DMS 273 (cell line): ENCODE measurements around the gene GTPBP2.
"Not testable (repeated sequence)": the region's sequence is repeated elsewhere in the genome, so short reads cannot be mapped to it uniquely, and the experiment has no call there.

Experiments used
- DNase-seq: peaks from one replicate; lab custom pipeline; 2025; ENCODE audit not compliant: unreplicated experiment; lab: John Stamatoyannopoulos, UW

Gene GTPBP2

DNA sequence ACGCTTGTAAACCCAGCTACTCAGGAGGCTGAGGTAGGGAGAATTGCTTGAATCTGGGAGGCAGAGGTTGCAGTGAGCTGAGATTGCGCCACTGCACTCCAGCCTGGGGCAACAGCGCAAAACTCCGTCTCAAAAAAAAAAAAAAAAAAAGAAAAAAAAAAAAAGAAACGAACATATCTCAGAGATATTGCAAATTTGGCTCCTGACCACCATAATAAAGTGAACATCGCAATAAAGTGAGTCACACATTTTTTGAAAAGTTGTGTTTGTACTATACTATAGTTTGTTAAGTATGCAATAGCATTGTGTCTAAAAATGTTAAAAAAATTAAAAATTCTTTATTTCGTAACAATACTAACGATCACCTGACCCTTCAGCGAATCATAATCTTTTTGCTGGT, 29.1 kb upstream of the GTPBP2 start:
- no peak for DNase-seq

DNA sequence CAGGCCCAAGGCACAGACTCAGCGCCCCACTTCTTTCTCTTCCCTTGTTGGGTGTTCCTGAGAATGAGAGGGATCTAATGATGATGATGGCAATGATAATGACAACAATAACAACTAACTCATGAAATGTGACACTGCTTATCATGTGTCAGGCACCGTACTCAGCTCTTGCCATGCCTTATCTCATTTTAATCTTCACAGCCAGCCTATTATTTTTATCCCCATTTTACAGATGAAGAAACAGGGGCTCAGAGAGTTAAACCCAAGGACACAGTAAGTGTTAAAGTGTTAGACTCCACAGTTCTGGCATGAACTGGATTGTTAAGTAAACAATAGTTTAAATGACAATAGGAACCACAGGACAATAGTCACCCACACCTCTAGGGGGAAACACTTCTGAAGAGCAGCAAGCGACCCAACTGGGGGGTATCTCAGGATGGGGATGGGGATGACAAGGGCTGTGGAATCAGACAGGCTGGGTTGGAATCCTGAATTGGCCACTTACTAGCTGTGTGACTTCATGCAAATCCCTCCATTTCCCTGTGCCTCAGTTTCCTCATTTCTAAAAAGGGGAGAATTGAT, 28.2 kb upstream of the GTPBP2 start:
- DNase-seq = no peak

DNA sequence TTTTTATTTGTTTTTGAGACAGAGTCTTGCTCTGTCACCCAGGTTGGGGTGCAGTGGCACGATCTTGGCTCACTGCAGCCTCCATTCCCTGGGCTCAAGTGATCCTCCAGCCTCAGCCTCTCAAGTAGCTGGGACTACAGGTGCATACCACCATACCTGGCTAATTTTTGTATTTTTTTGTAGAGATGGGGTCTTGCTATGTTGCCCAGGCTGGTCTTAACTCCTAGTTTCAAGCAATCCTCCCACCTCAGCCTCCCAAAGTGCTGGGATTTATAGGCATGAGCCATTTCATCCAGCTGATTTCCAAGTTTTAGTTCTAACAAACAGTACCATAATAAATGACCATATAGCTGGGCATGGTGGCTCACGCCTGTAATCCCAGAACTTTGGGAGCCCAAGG, 23.8 kb upstream of the GTPBP2 start:
- DNase-seq = not testable (repeated sequence)

DNA sequence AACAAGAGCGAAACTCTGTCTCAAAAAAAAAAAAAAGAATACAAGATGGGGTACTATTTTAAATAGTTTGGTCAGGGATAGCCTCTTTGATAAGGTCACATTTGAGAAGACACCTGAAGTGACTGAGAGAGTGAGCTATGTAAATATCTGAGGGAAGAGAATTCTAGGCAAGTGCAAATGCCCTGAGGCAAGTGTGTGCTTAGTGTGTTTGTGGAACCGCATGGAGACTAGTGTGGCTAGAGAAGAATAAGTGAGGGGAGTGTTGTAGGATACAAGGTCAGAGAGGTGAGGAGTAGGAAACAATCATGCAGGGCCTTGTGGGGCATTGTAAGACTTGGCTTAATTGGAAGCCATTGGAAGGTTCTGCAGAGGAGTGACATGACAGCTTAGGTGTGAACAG, 19.2 kb upstream of the GTPBP2 start:
- DNase-seq = no peak

DNA sequence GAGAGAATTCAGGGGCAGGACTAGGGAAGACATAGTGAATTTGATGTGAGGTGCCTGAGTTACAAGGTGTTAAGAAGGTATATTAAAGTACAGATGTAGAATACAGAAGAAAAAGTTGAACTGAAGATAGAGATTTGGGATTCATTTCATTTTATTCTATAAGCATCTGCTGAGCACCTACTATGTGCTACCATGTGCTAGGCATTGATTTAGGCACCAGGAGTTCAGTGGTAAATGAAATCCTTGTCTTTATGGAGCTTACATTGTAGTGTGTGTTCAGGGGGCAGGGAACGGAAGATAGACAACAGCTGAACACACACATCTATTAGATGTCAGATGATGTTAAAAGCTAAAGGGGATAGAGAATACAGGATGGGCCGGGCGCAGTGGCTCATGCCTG, 18.5 kb upstream of the GTPBP2 start:
- DNase-seq = no peak

DNA sequence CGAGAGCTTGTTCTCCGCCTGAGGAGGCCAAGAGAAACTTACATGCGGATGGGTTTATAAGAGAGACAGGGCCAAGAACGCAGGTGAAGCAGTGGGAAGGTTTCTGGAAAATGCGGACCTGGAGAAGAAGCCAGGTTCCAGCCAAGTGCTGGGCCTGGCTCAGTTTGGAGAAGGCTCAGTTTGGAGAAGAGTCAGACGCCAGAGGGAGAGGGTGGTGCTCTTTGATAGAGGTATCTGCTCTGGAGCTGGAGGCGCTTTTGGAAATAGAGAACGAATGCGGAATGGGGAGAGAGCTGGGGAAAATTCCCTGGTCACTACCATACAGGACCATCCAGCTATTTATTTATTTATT, 16.5 kb upstream of the GTPBP2 start:
- no peak for DNase-seq

DNA sequence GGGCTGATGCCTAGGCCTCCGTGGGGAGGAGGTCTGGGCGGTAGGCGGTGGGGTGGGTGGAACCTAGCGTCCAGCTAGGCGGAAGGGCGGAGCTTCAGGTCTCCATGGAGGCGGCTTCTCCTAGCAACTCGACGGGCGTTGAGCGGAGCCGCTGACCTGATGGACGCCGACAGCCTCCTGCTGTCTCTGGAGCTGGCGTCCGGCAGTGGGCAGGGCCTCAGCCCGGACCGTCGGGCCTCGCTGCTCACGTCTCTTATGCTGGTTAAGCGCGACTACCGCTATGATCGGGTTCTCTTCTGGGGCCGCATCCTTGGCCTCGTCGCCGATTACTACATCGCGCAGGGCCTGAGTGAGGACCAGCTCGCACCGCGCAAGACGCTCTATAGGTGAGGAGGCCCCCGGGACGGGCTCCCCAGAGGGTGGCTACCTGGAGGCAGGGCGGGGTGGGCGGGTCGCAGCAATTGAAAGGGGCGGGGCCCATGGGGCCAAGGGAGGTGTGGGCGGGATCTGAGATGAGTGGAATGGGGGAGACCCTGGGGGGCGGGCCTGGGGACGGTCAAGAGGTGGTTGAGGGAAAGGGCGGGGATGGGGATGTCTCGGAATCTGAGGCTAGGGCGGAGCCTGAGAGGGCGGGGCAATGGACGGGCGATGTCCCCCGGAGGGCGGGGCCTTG, 16.0 kb upstream of the GTPBP2 start, which contains the start of gene RSPH9:
Gene RSPH9 (plus strand): TSS at position 97 of the 673 bp plus-strand sequence. CDS start 63 bp downstream, at position 160.
- DNase-seq = no peak

DNA sequence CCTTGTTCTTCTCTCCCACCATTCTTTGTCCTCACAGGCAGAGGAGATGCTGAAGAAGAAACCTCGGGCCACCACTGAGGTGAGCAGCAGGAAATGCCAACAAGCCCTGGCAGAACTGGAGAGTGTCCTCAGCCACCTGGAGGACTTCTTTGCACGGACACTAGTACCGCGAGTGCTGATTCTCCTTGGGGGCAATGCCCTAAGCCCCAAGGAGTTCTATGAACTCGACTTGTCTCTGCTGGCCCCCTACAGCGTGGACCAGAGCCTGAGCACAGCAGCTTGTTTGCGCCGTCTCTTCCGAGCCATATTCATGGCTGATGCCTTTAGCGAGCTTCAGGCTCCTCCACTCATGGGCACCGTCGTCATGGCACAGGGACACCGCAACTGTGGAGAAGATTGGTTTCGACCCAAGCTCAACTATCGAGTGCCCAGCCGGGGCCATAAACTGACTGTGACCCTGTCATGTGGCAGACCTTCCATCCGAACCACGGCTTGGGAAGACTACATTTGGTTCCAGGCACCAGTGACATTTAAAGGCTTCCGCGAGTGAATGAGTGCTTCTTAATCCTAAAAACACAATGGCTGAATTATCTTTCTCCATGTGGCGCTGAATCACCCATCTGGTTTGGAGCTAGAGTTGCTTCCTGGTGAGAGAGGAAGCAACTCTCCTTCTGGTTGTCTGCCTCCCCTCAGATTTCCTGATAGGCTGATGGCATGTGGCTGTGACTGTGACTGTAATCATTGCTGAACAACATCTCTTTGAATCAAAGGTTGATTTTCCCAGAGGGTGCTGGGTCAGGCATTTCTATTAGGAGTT, 11.1 kb upstream of the GTPBP2 start:
- DNase-seq = no peak

DNA sequence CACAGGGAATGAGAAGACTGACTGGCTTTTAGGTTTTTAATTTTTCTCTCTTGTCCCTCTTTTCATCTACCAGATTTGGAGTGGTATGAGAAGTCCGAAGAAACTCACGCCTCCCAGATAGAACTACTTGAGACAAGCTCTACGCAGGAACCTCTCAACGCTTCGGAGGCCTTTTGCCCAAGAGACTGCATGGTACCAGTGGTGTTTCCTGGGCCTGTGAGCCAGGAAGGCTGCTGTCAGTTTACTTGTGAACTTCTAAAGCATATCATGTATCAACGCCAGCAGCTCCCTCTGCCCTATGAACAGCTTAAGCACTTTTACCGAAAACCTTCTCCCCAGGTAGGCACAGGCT, 7.2 kb upstream of the GTPBP2 start:
- peak; percentile 60 for DNase-seq

DNA sequence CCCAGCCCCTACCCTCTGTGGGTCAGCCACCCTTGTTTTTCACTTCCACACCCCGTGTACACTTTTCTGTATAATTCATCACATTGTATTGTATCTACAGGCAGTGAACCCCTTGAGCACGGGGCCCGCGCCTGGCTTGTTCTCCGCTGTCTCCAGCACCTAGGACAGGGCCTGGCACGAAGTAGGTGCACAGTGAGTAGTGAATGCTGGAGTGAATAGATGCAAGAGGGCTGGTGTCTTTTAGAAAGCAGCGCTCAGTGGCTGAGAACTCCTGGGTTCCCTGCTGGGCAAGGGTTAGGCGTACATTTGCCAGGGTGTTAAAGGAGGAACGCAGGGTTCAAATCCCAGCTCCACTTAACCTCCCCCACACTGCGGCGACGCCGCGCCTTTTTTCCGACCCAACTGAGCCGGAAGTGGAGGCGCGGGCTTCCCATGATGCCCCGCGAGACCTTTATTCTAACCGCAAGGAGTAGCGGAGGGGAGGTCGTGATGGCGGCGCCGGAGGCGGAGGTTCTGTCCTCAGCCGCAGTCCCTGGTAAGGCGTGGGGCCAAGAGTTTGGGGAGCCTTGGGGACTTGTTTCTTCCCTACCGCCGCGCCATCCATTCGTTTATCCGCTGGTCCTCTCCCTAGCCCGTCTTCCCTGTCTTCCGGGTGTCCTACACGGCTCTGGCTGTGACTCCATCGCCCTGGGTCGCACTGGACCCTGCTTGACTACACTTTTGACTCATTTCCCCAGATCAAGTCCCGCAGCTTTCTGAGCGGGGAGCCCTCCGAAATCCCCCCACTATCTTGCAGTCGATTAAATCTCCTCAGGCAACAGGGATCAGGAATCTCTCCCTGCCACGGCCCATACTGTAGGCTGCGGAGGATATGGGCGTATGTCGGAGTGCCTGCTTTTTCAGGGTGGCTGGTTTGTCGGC, 6.6 kb upstream of the GTPBP2 start, which contains the start of gene MAD2L1BP:
Gene MAD2L1BP (plus strand): TSS at position 454 of the 921 bp plus-strand sequence. CDS start 36 bp downstream, at position 490.
- DNase-seq = peak; percentile 95

DNA sequence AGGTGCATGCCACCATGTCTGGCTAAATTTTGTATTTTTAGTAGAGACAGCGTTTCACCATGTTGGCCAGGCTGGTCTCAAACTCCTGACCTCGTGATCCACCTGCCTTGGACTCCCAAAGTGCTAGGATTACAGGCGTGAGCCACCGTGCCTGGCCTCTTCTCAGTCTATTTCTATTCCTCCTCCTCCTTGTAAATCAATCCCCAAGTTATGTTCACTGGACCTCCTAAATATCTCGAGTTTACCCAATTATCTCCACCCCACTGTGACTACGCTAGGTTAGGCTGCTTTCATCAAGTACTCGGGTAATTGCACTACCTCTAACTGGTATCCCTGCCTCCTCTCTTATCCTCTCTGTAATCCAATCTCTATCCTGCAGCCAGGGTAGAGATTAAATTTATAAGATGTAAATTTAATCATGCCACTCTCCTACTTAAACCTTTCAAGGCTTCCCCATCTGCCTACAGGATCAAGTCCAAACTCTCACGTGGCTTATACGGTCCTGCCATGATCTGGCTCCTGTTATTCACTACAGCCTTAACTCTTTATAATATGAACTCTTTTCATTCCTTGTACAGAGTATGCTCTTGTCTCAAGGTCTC, 5.7 kb upstream of the GTPBP2 start:
- peak; percentile 93 for DNase-seq

DNA sequence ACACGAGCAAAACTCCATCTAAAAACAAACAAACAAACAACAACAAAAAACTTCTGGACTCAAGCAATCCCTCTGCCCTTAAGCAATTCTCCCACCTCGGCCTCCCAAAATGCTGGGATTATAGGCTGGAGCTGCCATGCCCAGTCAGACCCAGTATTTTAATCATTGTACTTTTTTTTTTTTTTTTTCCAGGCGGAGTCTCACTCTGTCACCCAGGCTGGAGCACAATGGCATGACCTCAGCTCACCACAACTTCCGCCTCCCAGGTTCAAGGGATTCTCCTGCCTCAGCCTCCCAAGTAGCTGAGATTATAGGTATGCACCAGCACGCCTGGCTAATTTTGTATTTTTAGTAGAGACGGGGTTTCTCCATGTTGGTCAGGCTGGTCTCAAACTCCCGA, 3.9 kb upstream of the GTPBP2 start:
- DNase-seq = not testable (repeated sequence)

DNA sequence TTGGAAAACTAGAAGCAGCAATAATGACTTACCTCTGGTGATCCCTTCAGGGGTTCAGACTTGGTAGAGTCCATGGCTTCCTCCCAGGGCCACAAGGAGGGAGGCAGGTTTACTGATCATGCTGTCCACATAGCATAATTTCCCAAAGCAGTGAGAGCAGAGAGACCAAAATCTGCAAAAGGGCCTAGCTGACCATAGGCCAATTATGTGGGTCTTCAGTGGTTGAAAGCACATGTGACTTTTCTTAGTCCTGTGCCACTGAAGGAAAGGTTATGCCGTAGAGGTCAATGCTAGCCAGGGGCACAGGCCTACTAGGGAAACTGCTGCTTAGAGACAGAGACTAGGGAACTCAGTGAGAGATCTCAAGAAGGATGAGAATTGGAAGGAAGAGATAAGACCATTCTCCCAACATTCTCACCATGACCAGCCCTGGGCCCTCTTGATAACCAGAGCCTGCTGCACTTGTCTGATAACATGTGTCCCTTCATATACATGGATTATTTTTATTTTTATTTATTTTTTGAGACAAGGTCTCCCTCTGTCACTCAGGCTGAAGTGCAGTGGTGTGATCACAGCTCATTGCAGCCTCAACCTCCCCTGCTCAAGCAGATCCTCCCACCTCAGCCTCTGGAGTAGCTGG, 2.0 kb upstream of the GTPBP2 start:
- no peak for DNase-seq

DNA sequence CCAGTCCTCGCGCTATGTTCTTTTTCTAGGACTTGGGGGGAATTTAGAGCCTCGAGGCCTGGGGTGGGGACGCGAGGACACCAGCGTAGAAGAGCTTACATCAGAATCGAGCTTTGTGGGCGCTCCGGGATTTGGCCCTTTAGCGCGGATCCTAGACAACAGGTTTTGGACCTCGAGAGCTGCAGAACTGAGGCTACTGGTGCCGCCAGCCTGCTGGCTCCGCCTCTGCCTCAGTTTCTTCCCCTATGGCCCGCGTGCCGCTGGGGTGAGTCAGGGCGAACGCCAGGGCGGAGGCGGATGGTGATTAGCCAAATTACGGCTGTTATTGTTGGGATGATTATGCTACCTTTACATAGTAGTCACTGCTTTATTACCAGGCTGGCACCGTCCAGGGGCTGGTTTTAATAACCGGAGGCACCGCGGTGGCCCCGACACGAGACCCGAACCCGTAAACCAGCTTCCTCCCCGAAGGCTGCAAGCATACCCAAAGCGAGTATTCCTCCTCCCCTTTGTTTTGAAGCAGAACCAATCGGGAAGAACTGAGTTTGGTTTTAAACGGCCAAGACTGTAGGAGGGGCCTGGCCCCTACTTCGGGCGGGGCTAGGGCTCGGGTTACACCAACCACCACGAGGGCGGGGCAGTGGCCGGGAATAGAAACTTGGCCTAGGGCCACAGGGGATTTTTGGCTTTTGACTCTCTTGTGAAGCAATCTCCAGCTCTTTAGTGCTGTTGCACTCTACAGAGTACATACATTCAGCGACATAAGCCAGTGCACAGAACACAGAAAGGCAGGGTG, 639 bp upstream of the GTPBP2 start:
- DNase-seq = peak; percentile 99

DNA sequence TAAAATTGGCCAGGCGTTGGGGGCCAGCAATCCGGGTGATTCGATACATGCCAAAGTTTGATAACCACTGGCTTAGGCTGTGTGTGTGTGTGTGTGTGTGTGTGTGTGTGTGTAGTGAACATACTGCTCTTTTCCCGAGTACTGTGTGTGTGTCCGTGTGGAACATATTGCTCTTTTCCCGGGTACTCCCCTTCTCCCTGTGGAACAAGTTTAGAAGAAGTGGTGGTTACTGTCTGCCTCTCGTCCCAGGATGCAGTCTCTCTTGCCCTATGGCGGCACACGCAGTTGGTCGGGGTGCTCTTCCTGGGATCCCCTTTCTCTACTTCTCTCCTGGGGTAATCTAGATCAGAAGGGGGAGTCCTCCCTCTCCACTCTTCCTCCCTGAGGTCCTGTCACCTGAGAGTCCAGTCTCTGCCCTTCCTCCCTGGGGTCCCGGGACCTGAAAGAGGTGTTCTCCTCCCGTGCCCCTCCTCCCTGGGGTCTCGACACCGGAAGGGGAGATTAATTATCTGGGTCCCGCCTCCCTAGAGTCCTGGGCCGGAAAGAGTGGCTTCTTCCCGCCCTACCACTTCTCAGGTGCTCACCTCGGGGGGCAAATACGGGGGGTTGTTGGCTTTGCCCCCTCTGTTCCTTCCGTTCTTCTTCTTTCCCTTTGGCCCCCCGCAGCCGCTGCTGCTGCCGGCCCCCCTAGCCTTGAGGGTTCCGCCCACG, 516 bp downstream of the GTPBP2 start:
- peak; percentile 74 for DNase-seq

DNA sequence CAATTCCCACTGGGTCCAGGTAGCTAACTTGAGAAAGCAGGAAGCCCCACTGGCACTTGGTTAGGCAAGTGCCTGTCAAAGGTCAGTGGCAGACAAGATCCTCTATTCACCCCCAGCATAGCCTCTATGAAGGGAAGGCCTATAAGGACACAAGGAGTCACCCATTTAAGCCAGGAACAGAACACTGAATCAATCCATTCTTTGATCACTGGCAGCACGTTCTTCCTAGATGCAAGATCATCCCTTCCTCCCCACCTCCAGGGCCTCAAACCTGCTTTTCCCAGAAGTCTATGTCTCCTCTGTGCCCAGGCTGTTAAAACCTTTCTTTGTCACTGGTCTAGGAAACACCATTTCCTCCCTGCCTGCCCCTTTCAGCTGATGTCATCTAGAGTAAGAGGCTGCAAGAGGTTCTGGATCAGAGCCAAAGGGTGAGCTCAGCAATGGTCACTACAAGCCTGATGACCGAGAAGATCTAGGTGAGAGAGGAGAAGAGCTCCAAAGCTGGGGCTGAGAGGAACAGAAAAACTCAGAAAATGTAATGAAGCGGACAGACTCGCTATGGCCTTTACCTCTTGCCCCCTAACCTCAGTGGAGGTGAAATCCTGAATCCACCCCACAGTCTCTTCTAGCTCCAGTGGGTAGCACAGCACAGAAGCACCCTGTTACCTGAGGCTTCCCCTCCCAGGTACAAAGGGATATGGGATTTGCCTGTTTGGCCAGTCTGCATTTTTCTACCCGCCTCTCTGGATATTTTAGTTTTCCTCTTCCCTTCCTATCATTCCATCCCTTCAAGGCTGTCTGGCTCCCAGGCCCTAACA, 1.8 kb downstream of the GTPBP2 start:
- peak; percentile 53 for DNase-seq

DNA sequence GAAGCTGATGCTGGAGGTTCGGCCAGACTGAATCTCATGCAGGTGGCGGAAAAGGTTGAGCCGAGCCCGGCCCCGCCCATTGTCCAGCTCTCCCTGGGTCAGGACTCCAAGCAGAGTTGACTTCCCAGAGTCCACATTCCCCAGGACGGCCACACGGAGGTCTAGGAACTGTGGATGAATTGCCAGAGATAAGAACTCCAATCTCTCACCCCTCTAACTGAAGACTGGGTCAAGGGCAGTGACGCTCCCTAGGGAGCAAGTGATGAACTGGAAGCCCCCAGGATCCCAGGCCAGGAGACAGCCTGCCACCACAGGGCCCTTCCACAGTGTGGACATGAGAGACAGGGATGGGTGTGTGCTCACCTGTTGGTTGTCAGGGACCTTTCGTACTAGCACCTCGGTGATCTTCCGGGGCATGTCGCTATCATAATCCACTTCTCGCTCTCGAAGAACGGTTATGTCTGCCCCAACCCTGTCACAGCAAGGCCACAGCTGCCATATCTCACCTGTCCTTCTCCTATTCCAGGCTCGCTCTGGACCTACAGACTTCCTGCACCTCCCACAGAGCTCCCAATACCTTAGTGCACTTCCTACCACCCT, 3.6 kb downstream of the GTPBP2 start:
- no peak for DNase-seq
